A549 (cell line): ENCODE measurements around the gene ARHGAP19. TPM values are rescaled to one million over a fixed set of nuclear protein-coding genes. Genes with fewer than 3 reads are reported as not detected.

Source experiments
- ATAC-seq, 2 experiments: fragments of 200-7000 bp in 1 of 2; fragments of >200 bp in 1 of 2; cut with Nextera tagmentation in 1 of 2; cut with Tn5 transposase in 1 of 2; 3 replicates each; pipeline versions ENCODE4 v1.8.0 to v1.9.1; 2018 to 2020; ENCODE audit warnings: mild to moderate bottlenecking in 1 of 2, moderate library complexity in 1 of 2
- CTCF ChIA-PET: fragments of 300-600 bp; sonication (Branson Sonifier 250); formaldehyde crosslinking; extraction: SDS; loops from one replicate; lab custom pipeline; 2021; ENCODE audit warnings: antibody characterized with exemption, inconsistent platforms; lab: Yijun Ruan, JAX
- POLR2A ChIA-PET: fragments of 350-600 bp; formaldehyde crosslinking; extraction: SDS; loops from one replicate; lab custom pipeline; 2021; ENCODE audit warnings: antibody characterized with exemption, inconsistent platforms; lab: Yijun Ruan, JAX
- DNase-seq, 2 experiments: peaks; one replicate each; pipeline versions ENCODE4 v3.0.0 to v3.0.0-alpha.2; 2011 to 2016; ENCODE audit warnings: low read depth in 1 of 2, low spot score in 1 of 2
- FAIRE-seq: peaks from 2 replicates; lab custom pipeline; 2011; peaks lifted over from hg19 to GRCh38; lab: Jason Lieb, UNC
- H3K27ac ChIP-seq, 2 experiments: fragments of >200 bp; sonication (Bioruptor Twin); formaldehyde crosslinking; 3 replicates each; pipeline ENCODE4 v1.5.1; 2016 to 2017
- H3K4me1 ChIP-seq: fragments of >200 bp; sonication (Bioruptor Twin); formaldehyde crosslinking; 3 replicates; pipeline ENCODE4 v1.6.1; 2016
- H3K4me2 ChIP-seq: fragments of >200 bp; sonication (Bioruptor Twin); formaldehyde crosslinking; 3 replicates; pipeline ENCODE4 v1.6.1; 2016
- H3K4me3 ChIP-seq: fragments of >200 bp; sonication (Bioruptor Twin); formaldehyde crosslinking; 3 replicates; pipeline ENCODE4 v1.5.1; 2016
- H3K9me3 ChIP-seq: fragments of >200 bp; sonication (Bioruptor Twin); formaldehyde crosslinking; 3 replicates; pipeline ENCODE4 v1.6.1; 2016
- BCL3 ChIP-seq: fragments of >200 bp; sonication (Bioruptor Twin); formaldehyde crosslinking; IDR thresholded peaks from 3 replicates; pipeline ENCODE4 v1.6.1; 2016
- BHLHE40 ChIP-seq: IDR thresholded peaks from 2 replicates; pipeline ENCODE4 v1.6.1; 2012; ENCODE audit warnings: low read depth, low read length, inconsistent platforms
- CBX2 ChIP-seq: fragments of 200-600 bp; sonication (generic); IDR thresholded peaks from 2 replicates; pipeline ENCODE4 v1.6.1; 2016; ENCODE audit warnings: low read depth, mild to moderate bottlenecking, borderline replicate concordance
- CBX8 ChIP-seq: fragments of 200-600 bp; sonication (generic); IDR thresholded peaks from 2 replicates; pipeline ENCODE4 v1.6.1; 2016
- CHD2 ChIP-seq: fragments of 150-350 bp; IDR thresholded peaks from 2 replicates; pipeline ENCODE4 v1.6.1; 2014; ENCODE audit warnings: low read length; ENCODE audit not compliant: partially characterized antibody
- EHMT2 ChIP-seq: fragments of 200-600 bp; sonication (generic); IDR thresholded peaks from 2 replicates; pipeline ENCODE4 v1.6.1; 2016; ENCODE audit warnings: antibody characterized with exemption, low read depth, mild to moderate bottlenecking, moderate library complexity
- FOXS1 ChIP-seq: fragments of 250-450 bp; sonication (Bioruptor Pico); IDR thresholded peaks from 2 replicates; pipeline ENCODE4 v1.5.0; 2020; ENCODE audit warnings: mild to moderate bottlenecking, moderate library complexity
- KDM1A ChIP-seq: fragments of 200-600 bp; sonication (generic); IDR thresholded peaks from 2 replicates; pipeline ENCODE4 v1.6.1; 2016; ENCODE audit warnings: low read depth, mild to moderate bottlenecking
- KDM5A ChIP-seq: fragments of 200-600 bp; sonication (generic); IDR thresholded peaks from 2 replicates; pipeline ENCODE4 v1.6.1; 2016; ENCODE audit warnings: antibody characterized with exemption, mild to moderate bottlenecking
- MAX ChIP-seq: IDR thresholded peaks from 2 replicates; pipeline ENCODE4 v1.6.1; 2012
- MAZ ChIP-seq: fragments of 150-350 bp; IDR thresholded peaks from 2 replicates; pipeline ENCODE4 v1.6.1; 2014; ENCODE audit warnings: antibody characterized with exemption, low read depth, low read length, borderline replicate concordance
- NFE2L2 ChIP-seq: fragments of 150-350 bp; conservative IDR thresholded peaks from 2 replicates; pipeline ENCODE4 v1.6.1; 2014; ENCODE audit warnings: low read length
- NPAS2 ChIP-seq: fragments of 250-450 bp; sonication (Bioruptor Pico); IDR thresholded peaks from 2 replicates; pipeline ENCODE4 v1.8.0; 2022; ENCODE audit warnings: mild to moderate bottlenecking, moderate library complexity, borderline replicate concordance
- PBX3 ChIP-seq: IDR thresholded peaks from 2 replicates; pipeline ENCODE4 v1.6.1; 2012
- POLR2A ChIP-seq: IDR thresholded peaks from 2 replicates; pipeline ENCODE4 v1.6.1; 2012; ENCODE audit warnings: mild to moderate bottlenecking, low read length
- POLR2AphosphoS2 ChIP-seq: conservative IDR thresholded peaks from 2 replicates; pipeline ENCODE4 v1.6.1; 2012; ENCODE audit warnings: low read length, improper control_type of control experiment, inconsistent platforms
- RAD21 ChIP-seq, 2 experiments: fragments of >200 bp in 1 of 2; sonication (Bioruptor Twin) in 1 of 2; formaldehyde crosslinking in 1 of 2; IDR thresholded peaks in 1 of 2; conservative IDR thresholded peaks in 1 of 2; 2 replicates in 1 of 2; 3 replicates in 1 of 2; pipeline ENCODE4 v1.6.1; 2012 to 2018; ENCODE audit warnings: inconsistent platforms in 1 of 2
- RARB ChIP-seq: fragments of 250-450 bp; sonication (Bioruptor Pico); IDR thresholded peaks from 2 replicates; pipeline ENCODE4 v1.8.0; 2021; ENCODE audit warnings: mild to moderate bottlenecking, moderate library complexity
- RCOR1 ChIP-seq: fragments of 150-350 bp; IDR thresholded peaks from 2 replicates; pipeline ENCODE4 v1.6.1; 2014; ENCODE audit warnings: antibody characterized with exemption, low read length, low read depth
- SMC3 ChIP-seq: fragments of >200 bp; sonication (Bioruptor Twin); formaldehyde crosslinking; IDR thresholded peaks from 3 replicates; pipeline ENCODE4 v1.6.1; 2018; ENCODE audit warnings: inconsistent platforms
- TP53 ChIP-seq: fragments of 250-450 bp; sonication (Bioruptor Pico); IDR thresholded peaks from 2 replicates; pipeline ENCODE4 v1.5.0; 2021; ENCODE audit warnings: mild to moderate bottlenecking, moderate library complexity
- USF2 ChIP-seq: fragments of 450-650 bp; IDR thresholded peaks from 2 replicates; pipeline ENCODE4 v1.6.1; 2014; ENCODE audit warnings: antibody characterized with exemption
- ZNF302 ChIP-seq: fragments of 250-450 bp; sonication (Bioruptor Pico); IDR thresholded peaks from 2 replicates; pipeline ENCODE4 v1.9.0; 2021; ENCODE audit warnings: inconsistent platforms, mild to moderate bottlenecking, moderate library complexity
- WGBS: methylation state at CpG from one replicate; pipeline ENCODE4 v1.1.6; 2017; ENCODE audit errors: missing lambda C conversion rate; 5-methylcytosine and 5-hydroxymethylcytosine counted together
- polyA plus RNA-seq, 4 experiments: library from polyadenylated mRNA; depleted of rRNA in 3 of 4; stranded (reverse); fragments of >200 nt; fragmentation: RNase III in 1 of 4; extraction: RNeasy Plus Mini Kit Qiagen cat#74134 plus additional on column Dnase treatment in 1 of 4; gene quantifications; 2 replicates in 3 of 4; 3 replicates in 1 of 4; pipeline ENCODE4 v1.2.3, GENCODE V29; 2011 to 2017

The ARHGAP19 gene
- polyA plus RNA-seq, 2 of the 4 experiments (the other 2 are of a cell fraction), result 6.0 to 11.9 TPM

GRCh38 chr10:97321804-97322190 is 29.4 kb upstream of the ARHGAP19 start:
- ATAC-seq, result no peak
- TF ChIP-seq KDM1A, result no peak
- no peak for TF ChIP-seq KDM5A
- TF ChIP-seq POLR2A, result no peak
- TF ChIP-seq RARB (CRISPR knock-in tag), result no peak
- TF ChIP-seq NPAS2 (CRISPR knock-in tag), result no peak
- no peak for TF ChIP-seq NFE2L2
- TF ChIP-seq BCL3, result no peak
- no peak for TF ChIP-seq TP53 (CRISPR knock-in tag)
- TF ChIP-seq RAD21 (conservative IDR thresholded peaks at IDR 0.05 in 1 of 2, IDR thresholded peaks at IDR 0.05 in 1 of 2), result no peak
- TF ChIP-seq FOXS1 (CRISPR knock-in tag), result no peak
- no peak for TF ChIP-seq CBX8
- no peak for TF ChIP-seq RCOR1
- no peak for TF ChIP-seq BHLHE40
- no peak for TF ChIP-seq CBX2
- no peak for TF ChIP-seq ZNF302 (CRISPR knock-in tag)
- no peak for TF ChIP-seq SMC3
- TF ChIP-seq MAX, result no peak
- no peak for FAIRE-seq

GRCh38 chr10:97321032-97321803 is 28.8 kb upstream of the ARHGAP19 start:
- ATAC-seq, result no peak
- no peak for FAIRE-seq
- CTCF ChIA-PET, result interaction anchor here (1.1 to 1.6 kb wide), 2 partner anchors 9 to 10 kb away, joined by 3 to 8 read pairs; no protein-coding TSS in a partner anchor
- POLR2A ChIA-PET, result no interaction called here
- Histone ChIP-seq H3K27ac (no peak overlapping the region), H3K4me1 (peaks cover 9% of the 10 kb centered on the region; the same call in 2 of the 3 replicates), H3K4me3 (no peak overlapping the region)
- whole genome bisulfite sequencing, result 92% methylated on average over 38 of the region's 38 CpGs
- no peak for DNase-seq
- TF ChIP-seq POLR2AphosphoS2 (no peak), BCL3 (no peak), MAZ (no peak), EHMT2 (no peak), CHD2 (no peak), PBX3 (no peak), USF2 (no peak)
- TF ChIP-seq, all 56 proteins: peak for 0
- Histone ChIP-seq H3K9me3 (no peaks in the 10 kb centered on the region), H3K4me2 (no peak overlapping the region)

More at GRCh38 chr10:97321804-97322190, 29.4 kb upstream of the ARHGAP19 start:
- no peak for DNase-seq
- Histone ChIP-seq H3K9me3 (no peaks in the 10 kb centered on the region), H3K4me2 (no peak overlapping the region), H3K27ac (no peak overlapping the region), H3K4me1 (peaks cover 13% of the 10 kb centered on the region; the same call in 2 of the 3 replicates), H3K4me3 (no peak overlapping the region)
- POLR2A ChIA-PET, result no interaction called here
- CTCF ChIA-PET, result interaction anchor here (1.1 to 2.3 kb wide), 3 partner anchors 9 to 43 kb away, joined by 3 to 11 read pairs (median 8); no protein-coding TSS in a partner anchor
- 83% methylated on average over 3 of the region's 3 CpGs for WGBS
